Body of pancreas (tissue), 4 donors: ENCODE data around the gene METTL21C. TPM values are rescaled to one million over a fixed set of nuclear protein-coding genes. Genes with fewer than 3 reads are reported as not detected.

Source experiments
- ATAC-seq: fragments of 150-250 bp; one replicate; pipeline ENCODE4 v1.9.1; 2016
- DNase-seq, 4 donors: peaks; one replicate each; pipeline ENCODE4 v3.0.0-alpha.2; 2019
- H3K27ac ChIP-seq, 4 donors: fragments of 200-600 bp; sonication (generic); 1 replicate in 3 of 4; 2 replicates in 1 of 4; pipeline versions ENCODE4 v1.5.1 to v1.6.1; 2016 to 2019; ENCODE audit warnings: mild to moderate bottlenecking in 1 of 4, mixed read lengths in 1 of 4, moderate library complexity in 1 of 4
- H3K27me3 ChIP-seq, 2 donors: fragments of 200-600 bp; sonication (generic); one replicate each; pipeline ENCODE4 v1.6.0; 2016; ENCODE audit warnings: mild to moderate bottlenecking in 1 of 2
- H3K36me3 ChIP-seq, 2 donors: fragments of 200-600 bp; sonication (generic); replicated peaks in 1 of 2; 2 replicates each; pipeline ENCODE4 v1.5.1; 2016; ENCODE audit warnings: low read depth in 2 of 2; ENCODE audit not compliant: insufficient read depth in 1 of 2
- H3K4me1 ChIP-seq: fragments of 200-600 bp; sonication (generic); one replicate; pipeline ENCODE4 v1.6.0; 2016
- H3K4me3 ChIP-seq, 2 donors: fragments of 200-600 bp; sonication (generic); 1 replicate in 1 of 2; 2 replicates in 1 of 2; pipeline ENCODE4 v1.5.1; 2016 to 2019
- H3K9me3 ChIP-seq, 3 donors: fragments of 200-600 bp; sonication (generic); 1 replicate in 2 of 3; 2 replicates in 1 of 3; pipeline ENCODE4 v1.5.1; 2016
- POLR2A ChIP-seq, 3 donors: fragments of 450-650 bp; IDR thresholded peaks; one replicate each; pipeline ENCODE4 v1.6.1; 2016; ENCODE audit warnings: antibody characterized with exemption in 3 of 3, mild to moderate bottlenecking in 2 of 3
- WGBS, 2 donors: methylation state at CpG; one replicate each; pipeline ENCODE4 v1.1.5; 2017; 5-methylcytosine and 5-hydroxymethylcytosine counted together
- intact Hi-C: fragments of 100-400 bp; cut with DNase I; formaldehyde crosslinking; loops from one replicate; pipeline ENCODE4 v1.15.1; 2023
- total RNA-seq, 2 donors: library from RNA; depleted of rRNA; stranded (reverse); fragments of >200 nt; gene quantifications; one replicate each; pipeline ENCODE4 v1.1.0, GENCODE V29; 2016
- TF ChIP-seq, protein P1 (sequence below), 7 experiments: fragments of 450-650 bp in 4 of 7; fragments of 200-600 bp in 3 of 7; sonication (generic) in 3 of 7; IDR thresholded peaks; one replicate each; pipeline ENCODE4 v1.5.1; 2016 to 2019; ENCODE audit warnings: antibody characterized with exemption in 7 of 7

METTL21C gene
- total RNA-seq, 2 donors from 2014 or later = not detected

DNA sequence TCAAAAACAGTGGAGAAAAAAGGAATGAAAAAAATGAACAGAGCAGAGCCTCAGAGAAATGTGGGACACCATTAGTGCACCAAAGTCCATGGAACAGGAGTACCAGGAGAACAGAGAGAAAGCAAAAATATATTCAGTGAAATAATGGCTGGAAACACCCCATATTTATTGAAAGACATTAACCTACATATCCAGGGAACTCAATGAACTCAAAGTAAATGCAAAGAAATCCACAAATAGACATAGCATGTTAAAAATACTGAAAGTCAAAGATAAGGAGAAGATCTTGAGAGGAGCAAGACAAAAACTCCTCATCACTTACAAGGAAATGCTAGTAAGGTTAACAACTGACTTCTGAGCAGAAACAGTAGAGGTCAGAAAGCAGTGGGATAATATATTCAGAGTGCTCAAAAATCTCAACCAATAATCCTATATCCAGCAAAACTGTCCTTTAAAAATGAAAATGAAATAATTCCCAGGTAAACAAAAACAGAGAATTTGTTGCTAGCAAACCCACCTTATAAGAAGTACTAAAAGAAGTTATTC is 35.6 kb downstream of the METTL21C start:
- ATAC-seq (no peak), DNase-seq (no peak)
- TF ChIP-seq POLR2A (IDR thresholded peaks at IDR 0.05) = no peak
- TF ChIP-seq, protein P1, sequence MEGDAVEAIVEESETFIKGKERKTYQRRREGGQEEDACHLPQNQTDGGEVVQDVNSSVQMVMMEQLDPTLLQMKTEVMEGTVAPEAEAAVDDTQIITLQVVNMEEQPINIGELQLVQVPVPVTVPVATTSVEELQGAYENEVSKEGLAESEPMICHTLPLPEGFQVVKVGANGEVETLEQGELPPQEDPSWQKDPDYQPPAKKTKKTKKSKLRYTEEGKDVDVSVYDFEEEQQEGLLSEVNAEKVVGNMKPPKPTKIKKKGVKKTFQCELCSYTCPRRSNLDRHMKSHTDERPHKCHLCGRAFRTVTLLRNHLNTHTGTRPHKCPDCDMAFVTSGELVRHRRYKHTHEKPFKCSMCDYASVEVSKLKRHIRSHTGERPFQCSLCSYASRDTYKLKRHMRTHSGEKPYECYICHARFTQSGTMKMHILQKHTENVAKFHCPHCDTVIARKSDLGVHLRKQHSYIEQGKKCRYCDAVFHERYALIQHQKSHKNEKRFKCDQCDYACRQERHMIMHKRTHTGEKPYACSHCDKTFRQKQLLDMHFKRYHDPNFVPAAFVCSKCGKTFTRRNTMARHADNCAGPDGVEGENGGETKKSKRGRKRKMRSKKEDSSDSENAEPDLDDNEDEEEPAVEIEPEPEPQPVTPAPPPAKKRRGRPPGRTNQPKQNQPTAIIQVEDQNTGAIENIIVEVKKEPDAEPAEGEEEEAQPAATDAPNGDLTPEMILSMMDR (IDR thresholded peaks at IDR 0.05) = no peak
- Histone ChIP-seq H3K27ac (no peak overlapping the region), H3K9me3 (no peaks in the 10 kb centered on the region), H3K4me1 (no peaks in the 10 kb centered on the region), H3K27me3 (no peaks in the 10 kb centered on the region), H3K36me3 (peaks cover 0 to 15% of the 10 kb centered on the region in 2 donors), H3K4me3 (no peak overlapping the region)
- intact Hi-C loops = no loop called here

DNA sequence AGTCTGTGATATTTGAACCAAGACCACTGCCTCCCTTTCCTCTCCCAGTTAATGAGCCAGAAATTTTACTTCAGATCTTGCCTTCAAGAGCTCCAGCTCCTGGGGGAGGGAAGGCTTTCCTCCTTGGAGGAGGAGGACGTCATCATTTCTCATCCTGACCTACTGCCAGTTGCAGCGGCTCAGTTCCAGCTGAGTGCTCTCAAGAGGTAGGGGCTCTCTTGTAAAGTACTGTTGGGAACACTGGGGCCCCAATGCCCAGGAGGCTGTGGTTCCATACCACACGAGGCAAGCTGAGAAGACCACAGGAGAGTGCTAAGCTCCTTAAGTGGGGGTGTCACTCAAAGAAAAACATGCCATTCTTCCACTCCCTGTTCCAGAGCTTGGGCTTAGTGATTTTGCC is 36.2 kb downstream of the METTL21C start:
- Histone ChIP-seq H3K27ac (no peak overlapping the region), H3K4me1 (no peaks in the 10 kb centered on the region), H3K9me3 (no peaks in the 10 kb centered on the region), H3K36me3 (peaks cover 0 to 12% of the 10 kb centered on the region in 2 donors), H3K27me3 (no peaks in the 10 kb centered on the region), H3K4me3 (no peak overlapping the region)
- WGBS, 2 donors = 94 to 97% methylated on average over 3 of the region's 3 CpGs
- TF ChIP-seq POLR2A (IDR thresholded peaks at IDR 0.05) = no peak
- TF ChIP-seq, protein P1 (IDR thresholded peaks at IDR 0.05) = no peak
- ATAC-seq = no peak
- DNase-seq = no peak
- intact Hi-C loops = no loop called here

DNA sequence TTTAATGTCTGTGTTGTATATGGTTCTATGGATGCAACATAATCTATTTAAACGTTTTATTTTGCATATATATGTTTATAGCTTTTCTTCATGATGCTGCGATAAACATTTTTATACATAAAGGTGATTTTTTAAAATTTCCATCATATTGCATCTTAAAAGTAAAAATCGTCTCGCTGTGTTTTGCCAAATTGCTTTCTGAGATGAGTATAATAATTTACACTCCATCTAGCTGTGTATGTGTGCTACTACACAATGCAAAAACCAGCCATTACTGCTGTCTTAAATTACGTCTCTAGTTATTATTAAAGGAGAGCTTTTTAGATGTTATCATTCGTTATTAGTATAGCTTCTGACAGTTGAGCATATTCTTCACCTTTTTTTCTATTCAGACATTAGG is 37.2 kb downstream of the METTL21C start:
- Histone ChIP-seq H3K4me3 (no peak overlapping the region), H3K36me3 (peaks cover 0 to 12% of the 10 kb centered on the region in 2 donors), H3K27me3 (no peaks in the 10 kb centered on the region), H3K4me1 (no peaks in the 10 kb centered on the region), H3K27ac (no peak overlapping the region), H3K9me3 (no peaks in the 10 kb centered on the region)
- no peak for DNase-seq
- 77 to 86% methylated on average over 6 of the region's 6 CpGs for WGBS, 2 donors
- intact Hi-C loops = no loop called here
- ATAC-seq = no peak
- TF ChIP-seq POLR2A (IDR thresholded peaks at IDR 0.05) = no peak
- TF ChIP-seq, protein P1 (IDR thresholded peaks at IDR 0.05) = no peak

DNA sequence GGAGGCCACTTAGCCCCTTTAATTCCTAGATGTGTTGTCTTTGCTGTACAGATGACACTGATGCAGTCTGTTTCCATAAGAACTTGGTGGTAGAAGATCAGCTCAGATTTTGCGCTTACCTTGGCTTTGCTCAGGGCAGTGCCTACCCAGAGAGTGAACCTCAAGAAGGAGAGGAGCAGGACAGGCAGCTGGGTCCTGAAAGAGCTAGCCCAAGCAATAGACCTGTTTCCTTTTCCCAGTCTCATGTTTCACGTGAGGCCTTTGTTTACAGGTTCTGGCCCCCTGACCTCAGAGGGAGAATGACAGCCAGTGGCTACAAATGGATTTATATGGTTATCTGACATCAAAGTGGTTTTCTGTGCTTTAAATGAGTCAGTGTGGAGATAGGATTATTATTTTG is 40.1 kb downstream of the METTL21C start:
- no peak overlapping the region for H3K4me3 ChIP-seq
- DNase-seq (no peak), ATAC-seq (no peak)
- intact Hi-C loops = no loop called here
- peaks cover 0 to 10% of the 10 kb centered on the region in 2 donors for H3K36me3 ChIP-seq
- H3K9me3 ChIP-seq = peaks cover 0 to 2% (median 0%) of the 10 kb centered on the region in 3 donors
- no peaks in the 10 kb centered on the region for H3K4me1 ChIP-seq
- TF ChIP-seq, protein P1 (IDR thresholded peaks at IDR 0.05) = no peak
- TF ChIP-seq POLR2A (IDR thresholded peaks at IDR 0.05) = no peak
- no peaks in the 10 kb centered on the region for H3K27me3 ChIP-seq
- H3K27ac ChIP-seq = no peak overlapping the region
- 57 to 87% methylated on average over 2 of the region's 2 CpGs for WGBS, 2 donors

DNA sequence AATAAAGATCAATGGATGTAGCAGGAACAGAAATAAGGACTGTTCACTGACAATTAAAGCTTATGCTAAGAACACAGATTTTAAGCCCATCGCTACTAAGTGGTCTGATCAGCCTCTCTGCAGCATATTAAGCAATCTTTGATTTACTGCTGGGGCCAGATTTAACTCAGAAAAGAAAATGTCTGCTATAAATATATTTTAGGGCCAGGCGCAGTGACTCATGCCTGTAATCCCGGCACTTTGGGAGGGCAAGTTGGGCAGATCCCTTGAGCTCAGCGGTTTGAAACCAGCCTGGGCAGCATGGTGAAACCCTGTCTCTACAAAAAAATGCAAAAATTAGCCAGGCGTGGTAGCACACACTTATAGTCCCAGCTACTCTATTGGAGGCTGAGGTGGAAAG is 43.0 kb downstream of the METTL21C start:
- Histone ChIP-seq H3K4me1 (no peaks in the 10 kb centered on the region), H3K27me3 (no peaks in the 10 kb centered on the region), H3K36me3 (peaks cover 0 to 21% of the 10 kb centered on the region in 2 donors), H3K4me3 (no peak overlapping the region), H3K27ac (no peak overlapping the region), H3K9me3 (peaks cover 0 to 2% (median 0%) of the 10 kb centered on the region in 3 donors)
- intact Hi-C loops = no loop called here
- WGBS, 2 donors = 93 to 94% methylated on average over 5 of the region's 5 CpGs
- ATAC-seq (no peak), DNase-seq (no peak)
- TF ChIP-seq POLR2A (IDR thresholded peaks at IDR 0.05) = no peak
